ENCODE measurements around the gene TNFSF11. TPM values are rescaled to one million over a fixed set of nuclear protein-coding genes. Genes with fewer than 3 reads are reported as not detected.

Gene TNFSF11
- total and polyA plus RNA-seq, 2 donors (not counting 3 experiments of a cell fraction or from before 2014, with no cell fraction given), result not detected

GRCh38 chr13:42650506-42650905, 76.6 kb downstream of the TNFSF11 start:
- no peak for FAIRE-seq
- H3K4me3 ChIP-seq (replicated peaks in 1 of 3; ENCODE audit: insufficient read depth in 1 of 3, low read depth in 1 of 3, low read length in 3 of 3), result no peak overlapping the region
- dilution Hi-C loops (cut with MboI; ENCODE audit: extremely low pct_ligation_motif_present, low sequenced_read_pairs), result no loop called here

GRCh38 chr13:42651936-42652641, 78.1 kb downstream of the TNFSF11 start:
- Histone ChIP-seq H4K20me1 (replicated peaks; ENCODE audit: control insufficient read depth, extremely low read depth, insufficient read depth, low read length) (no peaks in the 10 kb centered on the region), H3K4me1 (ENCODE audit: control insufficient read depth, extremely low read depth, insufficient read depth, low read length) (no peaks in the 10 kb centered on the region), H3K9me1 (replicated peaks; ENCODE audit: control insufficient read depth, extremely low read depth, insufficient read depth, low read length) (no peaks in the 10 kb centered on the region), H3K36me3 (ENCODE audit: control insufficient read depth in 2 of 2, extremely low read depth in 1 of 2, insufficient read depth in 2 of 2, low read length in 2 of 2) (no peaks in the 10 kb centered on the region), H3K4me2 (ENCODE audit: insufficient read depth, low read length) (no peak overlapping the region), H3K9me3 (replicated peaks; ENCODE audit: control insufficient read depth, insufficient read depth, low read length) (no peaks in the 10 kb centered on the region), H2AFZ (ENCODE audit: low read depth, low read length) (no peak overlapping the region), H3K4me3 (replicated peaks in 1 of 3; ENCODE audit: insufficient read depth in 1 of 3, low read depth in 1 of 3, low read length in 3 of 3) (no peak overlapping the region), H3K27ac (ENCODE audit: insufficient read depth, low read depth, low read length) (no peak overlapping the region), H3K27me3 (ENCODE audit: control insufficient read depth in 2 of 2, insufficient read depth in 2 of 2, low read length in 2 of 2) (peaks cover 4 to 19% of the 10 kb centered on the region in 2 experiments), H3K79me2 (ENCODE audit: control insufficient read depth, insufficient read depth, low read length) (no peaks in the 10 kb centered on the region), H3K9ac (replicated peaks; ENCODE audit: extremely low read depth, insufficient read depth, low read length) (no peak overlapping the region)
- intact Hi-C loops (cut with micrococcal nuclease) (no loop called here), dilution Hi-C loops (cut with MboI; ENCODE audit: extremely low pct_ligation_motif_present, low sequenced_read_pairs) (no loop called here)
- BruUV-seq (replicated peaks), result no TSS peak
- POLR2A ChIA-PET, result no interaction called here
- FAIRE-seq (no peak), DNase-seq (ENCODE audit: low read depth, low spot score) (no peak)
- no peak for TF ChIP-seq EZH2 (IDR thresholded peaks at IDR 0.05; ENCODE audit: borderline replicate concordance, low read depth, low read length, severe bottlenecking)
- no peak for TF ChIP-seq FOS (IDR thresholded peaks at IDR 0.05; ENCODE audit: borderline replicate concordance, insufficient read depth, low read length)
- no peak for TF ChIP-seq CTCF (IDR thresholded peaks at IDR 0.05; ENCODE audit: extremely low read depth in 1 of 2, insufficient read depth in 1 of 2, low read depth in 1 of 2, low read length in 2 of 2)
- TF ChIP-seq MYC (IDR thresholded peaks at IDR 0.05; ENCODE audit: low read depth, low read length), result no peak
- no peak for TF ChIP-seq JUN (IDR thresholded peaks at IDR 0.05; ENCODE audit: borderline replicate concordance, insufficient read depth, insufficient read length, low read depth)
- TF ChIP-seq POLR2AphosphoS5 (IDR thresholded peaks at IDR 0.05; ENCODE audit: insufficient read depth, low read depth, low read length), result no peak
- no peak for TF ChIP-seq MAX (IDR thresholded peaks at IDR 0.05; ENCODE audit: insufficient read depth, insufficient read length)
- no peak for TF ChIP-seq POLR2A (IDR thresholded peaks at IDR 0.05; ENCODE audit: low read depth, low read length)
- TF ChIP-seq GATA2 (IDR thresholded peaks at IDR 0.05; ENCODE audit: insufficient read depth, insufficient read length, low read depth, low read length), result no peak
- CTCF ChIA-PET, result interaction anchor here (0.7 to 1.0 kb wide), 2 partner anchors 8 to 1152 kb away, joined by 3 read pairs; no protein-coding TSS in a partner anchor

More at GRCh38 chr13:42650506-42650905, 76.6 kb downstream of the TNFSF11 start:
- POLR2A ChIA-PET, result no interaction called here
- Histone ChIP-seq H3K79me2 (ENCODE audit: control insufficient read depth, insufficient read depth, low read length) (no peaks in the 10 kb centered on the region), H3K27ac (ENCODE audit: insufficient read depth, low read depth, low read length) (no peak overlapping the region), H3K27me3 (ENCODE audit: control insufficient read depth in 2 of 2, insufficient read depth in 2 of 2, low read length in 2 of 2) (peaks cover 2 to 9% of the 10 kb centered on the region in 2 experiments), H3K36me3 (ENCODE audit: control insufficient read depth in 2 of 2, extremely low read depth in 1 of 2, insufficient read depth in 2 of 2, low read length in 2 of 2) (no peaks in the 10 kb centered on the region), H3K9ac (replicated peaks; ENCODE audit: extremely low read depth, insufficient read depth, low read length) (no peak overlapping the region), H4K20me1 (replicated peaks; ENCODE audit: control insufficient read depth, extremely low read depth, insufficient read depth, low read length) (no peaks in the 10 kb centered on the region), H3K4me2 (ENCODE audit: insufficient read depth, low read length) (no peak overlapping the region), H3K4me1 (ENCODE audit: control insufficient read depth, extremely low read depth, insufficient read depth, low read length) (no peaks in the 10 kb centered on the region), H3K9me1 (replicated peaks; ENCODE audit: control insufficient read depth, extremely low read depth, insufficient read depth, low read length) (no peaks in the 10 kb centered on the region), H3K9me3 (replicated peaks; ENCODE audit: control insufficient read depth, insufficient read depth, low read length) (no peaks in the 10 kb centered on the region), H2AFZ (ENCODE audit: low read depth, low read length) (no peak overlapping the region)
- no peak for TF ChIP-seq FOS (IDR thresholded peaks at IDR 0.05; ENCODE audit: borderline replicate concordance, insufficient read depth, low read length)
- no peak for DNase-seq (ENCODE audit: low read depth, low spot score)
- CTCF ChIA-PET, result no interaction called here
- intact Hi-C loops (cut with micrococcal nuclease), result no loop called here
- BruUV-seq (replicated peaks), result no TSS peak
